Effector CD8-positive, alpha-beta T cell (primary cell): Measurements from ENCODE around the gene SCAP.
"Not testable (repeated sequence)": the region's sequence is repeated elsewhere in the genome, so short reads cannot be mapped to it uniquely, and the experiment has no call there.

Source experiments
- DNase-seq: peaks from one replicate; lab custom pipeline; 2025; lab: John Stamatoyannopoulos, UW

The SCAP gene

GRCh38 chr3:47399531-47400270 lies 76.0 kb downstream of the SCAP start:
- no peak for DNase-seq

- no peak for DNase-seq
Observed at GRCh38 chr3:47399016-47399415, 76.7 kb downstream of the SCAP start.

- DNase-seq = no peak
Observed at GRCh38 chr3:47398228-47398627, 77.5 kb downstream of the SCAP start.

- no peak for DNase-seq
Observed at GRCh38 chr3:47394881-47395280, 80.9 kb downstream of the SCAP start.

- DNase-seq = no peak
Observed at GRCh38 chr3:47394140-47394870, 81.4 kb downstream of the SCAP start.

- no peak for DNase-seq
Observed at GRCh38 chr3:47392933-47393332, 82.8 kb downstream of the SCAP start.

GRCh38 chr3:47385796-47386195 lies 89.9 kb downstream of the SCAP start:
- no peak for DNase-seq

GRCh38 chr3:47385007-47385406 lies 90.7 kb downstream of the SCAP start:
- DNase-seq = no peak

- DNase-seq = no peak
Observed at GRCh38 chr3:47384425-47384824, 91.3 kb downstream of the SCAP start.

- peak; percentile 52 for DNase-seq
Observed at GRCh38 chr3:47381317-47382157, 94.2 kb downstream of the SCAP start.

- peak; percentile 98 for DNase-seq
Observed at GRCh38 chr3:47380601-47381316, 95.0 kb downstream of the SCAP start, which contains the start of gene PTPN23. Gene PTPN23 (plus strand): TSS chr3:47381021. CDS start chr3:47381097, 76 bp downstream.

- no peak for DNase-seq
Observed at GRCh38 chr3:47380026-47380600, 95.6 kb downstream of the SCAP start.

GRCh38 chr3:47379411-47379899 lies 96.3 kb downstream of the SCAP start:
- no peak for DNase-seq

- DNase-seq = no peak
Observed at GRCh38 chr3:47378869-47379268, 96.9 kb downstream of the SCAP start.

- no peak for DNase-seq
Observed at GRCh38 chr3:47377186-47377585, 98.6 kb downstream of the SCAP start.

GRCh38 chr3:47376393-47376792 lies 99.3 kb downstream of the SCAP start:
- DNase-seq = no peak

GRCh38 chr3:47374587-47374986 lies 101.2 kb downstream of the SCAP start:
- no peak for DNase-seq

GRCh38 chr3:47370887-47371697 lies 104.6 kb downstream of the SCAP start:
- DNase-seq = peak; percentile 6

GRCh38 chr3:47370020-47370419 lies 105.7 kb downstream of the SCAP start:
- DNase-seq = not testable (repeated sequence)

GRCh38 chr3:47367631-47368030 lies 108.1 kb downstream of the SCAP start:
- DNase-seq = no peak
